ENCODE results near the gene ACIN1. TPM values are rescaled to one million over a fixed set of nuclear protein-coding genes. Genes with fewer than 3 reads are reported as not detected.
A peak's percentile ranks its signal among the peaks of the same experiment; 100 is the strongest.

ACIN1 gene
- total and polyA plus RNA-seq, 9 of the 15 experiments (the other 6 are each of a cell fraction or from before 2014, with no cell fraction given) = 5.0 to 196 (median 129) TPM

DNA sequence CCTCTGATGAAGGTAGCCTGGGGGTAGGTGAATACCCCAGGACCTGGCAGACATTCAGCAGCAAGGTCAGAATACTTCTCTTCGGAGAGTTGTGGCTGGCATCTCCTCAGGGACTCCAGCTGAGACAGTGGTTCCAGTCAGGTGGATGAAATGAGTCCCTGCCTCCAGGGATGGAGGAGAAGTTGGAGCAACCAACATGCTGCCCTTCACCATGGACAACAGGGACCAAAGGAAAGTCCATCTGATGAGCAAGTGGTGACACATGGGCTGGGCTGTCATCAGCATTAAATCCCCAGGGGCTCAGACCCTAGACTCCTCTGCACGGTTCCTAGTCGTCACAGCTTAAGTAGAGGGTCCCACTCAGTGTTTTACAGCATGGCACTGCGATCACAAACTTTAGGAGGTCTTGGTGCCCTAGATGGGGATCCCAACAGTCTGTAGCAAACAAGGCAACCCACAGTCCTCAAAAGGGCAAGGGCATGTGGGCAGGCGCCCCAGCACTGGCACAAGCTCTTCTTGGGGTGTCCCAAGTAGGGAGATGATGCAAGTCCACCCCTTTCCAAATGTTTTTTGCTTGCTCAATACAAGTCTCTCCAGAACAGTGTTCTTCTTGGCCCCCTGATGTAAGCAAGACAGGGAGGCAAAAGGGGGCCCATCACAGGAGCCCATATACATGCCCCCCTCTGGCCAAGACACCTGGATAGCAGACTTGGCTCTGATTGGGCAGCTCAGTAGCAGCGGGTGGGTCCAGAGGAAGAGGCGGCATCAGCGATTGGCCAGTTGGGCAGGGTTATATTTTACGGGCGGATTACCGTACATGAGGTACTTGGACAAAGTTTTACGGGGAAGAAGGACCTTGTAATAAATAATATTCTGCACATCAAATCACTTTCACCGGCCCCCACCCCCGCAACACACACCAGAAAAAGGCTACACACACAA is 26.8 kb downstream of the ACIN1 start (continued):
- TF ChIP-seq ZBTB40 (IDR thresholded peaks at IDR 0.05) = no peak
- no peak for TF ChIP-seq ZBTB40 (CRISPR knock-in tag; IDR thresholded peaks at IDR 0.05)
- no peak for TF ChIP-seq FOXA1 (IDR thresholded peaks at IDR 0.05; ENCODE audit: borderline replicate concordance)
- TF ChIP-seq ZNF124 (CRISPR knock-in tag; IDR thresholded peaks at IDR 0.05) = no peak
- 0 out of 2 replicates have a peak, but pooled peaks have one; percentile 6 for TF ChIP-seq MAX (CRISPR knock-in tag; IDR thresholded peaks at IDR 0.05)
- TF ChIP-seq MIER1 (IDR thresholded peaks at IDR 0.05; ENCODE audit: low read depth) = no peak
- TF ChIP-seq, protein P1, sequence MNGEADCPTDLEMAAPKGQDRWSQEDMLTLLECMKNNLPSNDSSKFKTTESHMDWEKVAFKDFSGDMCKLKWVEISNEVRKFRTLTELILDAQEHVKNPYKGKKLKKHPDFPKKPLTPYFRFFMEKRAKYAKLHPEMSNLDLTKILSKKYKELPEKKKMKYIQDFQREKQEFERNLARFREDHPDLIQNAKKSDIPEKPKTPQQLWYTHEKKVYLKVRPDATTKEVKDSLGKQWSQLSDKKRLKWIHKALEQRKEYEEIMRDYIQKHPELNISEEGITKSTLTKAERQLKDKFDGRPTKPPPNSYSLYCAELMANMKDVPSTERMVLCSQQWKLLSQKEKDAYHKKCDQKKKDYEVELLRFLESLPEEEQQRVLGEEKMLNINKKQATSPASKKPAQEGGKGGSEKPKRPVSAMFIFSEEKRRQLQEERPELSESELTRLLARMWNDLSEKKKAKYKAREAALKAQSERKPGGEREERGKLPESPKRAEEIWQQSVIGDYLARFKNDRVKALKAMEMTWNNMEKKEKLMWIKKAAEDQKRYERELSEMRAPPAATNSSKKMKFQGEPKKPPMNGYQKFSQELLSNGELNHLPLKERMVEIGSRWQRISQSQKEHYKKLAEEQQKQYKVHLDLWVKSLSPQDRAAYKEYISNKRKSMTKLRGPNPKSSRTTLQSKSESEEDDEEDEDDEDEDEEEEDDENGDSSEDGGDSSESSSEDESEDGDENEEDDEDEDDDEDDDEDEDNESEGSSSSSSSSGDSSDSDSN (IDR thresholded peaks at IDR 0.05; ENCODE audit: borderline replicate concordance in 1 of 2, low read depth in 2 of 2, low read length in 2 of 2) = no peak
- TF ChIP-seq ZBTB9 (CRISPR knock-in tag; IDR thresholded peaks at IDR 0.05) = no peak
- no peak for TF ChIP-seq LARP7 (IDR thresholded peaks at IDR 0.05)
- TF ChIP-seq ZNF165 (CRISPR knock-in tag; IDR thresholded peaks at IDR 0.05; ENCODE audit: borderline replicate concordance) = no peak
- no peak for TF ChIP-seq HMGN3 (IDR thresholded peaks at IDR 0.05; ENCODE audit: borderline replicate concordance, extremely low read depth, insufficient read length, low read depth, low read length)
- TF ChIP-seq POLR3G (IDR thresholded peaks at IDR 0.05; ENCODE audit: extremely low read depth, insufficient read length, insufficient replicate concordance) = no peak
- no peak for TF ChIP-seq GATAD2B (IDR thresholded peaks at IDR 0.05; ENCODE audit: borderline replicate concordance)
- TF ChIP-seq IRF2 (CRISPR knock-in tag; IDR thresholded peaks at IDR 0.05) = no peak

Measured in K562 (cell line).